ENCODE measurements around the gene FILIP1L.

- TF ChIP-seq CTCF (conservative IDR thresholded peaks at IDR 0.05) = no peak
- TF ChIP-seq ZFX (IDR thresholded peaks at IDR 0.05) = no peak
These were observed 11.0 kb upstream of the FILIP1L start for GRCh38 chr3:100125161-100125938.
